Effector CD8-positive, alpha-beta T cell (primary cell): Measurements from ENCODE around the gene PCNT.

Experiments
- DNase-seq: peaks from one replicate; lab custom pipeline; 2025; lab: John Stamatoyannopoulos, UW

Gene PCNT

GRCh38 chr21:46483300-46484295 lies 159.6 kb downstream of the PCNT start:
- DNase-seq: no peak

GRCh38 chr21:46486481-46487126 lies 162.6 kb downstream of the PCNT start:
- no peak for DNase-seq

- no peak for DNase-seq
Measured at GRCh38 chr21:46489162-46489663, 165.3 kb downstream of the PCNT start.

- DNase-seq: no peak
Measured at GRCh38 chr21:46489800-46490199, 165.8 kb downstream of the PCNT start.

DNA sequence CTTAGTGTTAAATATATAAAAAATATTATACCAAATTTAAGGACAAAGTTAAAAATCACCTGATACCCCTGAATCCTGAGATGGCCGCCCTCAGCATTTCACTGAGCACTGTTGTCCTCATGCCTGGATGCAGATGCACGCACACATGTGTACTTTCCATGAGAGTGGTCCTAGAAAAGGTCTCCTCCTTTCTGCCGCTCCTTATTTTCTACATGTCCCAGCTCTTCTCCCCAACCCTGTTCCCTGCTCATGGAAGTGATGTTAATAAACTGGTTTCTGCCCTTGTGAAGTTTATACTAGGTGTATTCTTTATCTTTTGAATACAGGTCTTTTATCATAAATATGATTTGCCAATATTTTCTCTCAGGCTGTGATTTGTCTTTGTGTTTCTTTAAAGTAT lies 167.6 kb downstream of the PCNT start:
- no peak for DNase-seq

- no peak for DNase-seq
Measured at GRCh38 chr21:46492851-46493250, 168.9 kb downstream of the PCNT start.

DNA sequence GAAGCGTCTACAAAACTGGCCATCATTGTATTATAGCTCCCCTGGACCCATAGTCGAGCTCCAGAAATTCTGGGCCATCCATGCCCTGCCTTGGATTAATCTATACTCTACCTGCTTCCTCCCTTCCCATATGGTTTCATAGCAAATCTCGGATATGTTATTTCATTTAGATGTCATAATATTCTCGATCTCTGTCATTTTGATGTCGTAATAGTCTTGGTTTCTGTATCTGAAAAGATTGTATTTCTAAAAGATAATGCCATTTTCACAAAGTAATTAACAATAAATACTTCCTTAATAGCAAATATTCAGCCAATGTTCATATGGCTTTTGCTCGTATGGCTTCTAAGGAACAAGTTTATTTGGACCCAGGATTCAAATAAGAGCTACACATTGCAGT lies 169.9 kb downstream of the PCNT start:
- no peak for DNase-seq
